Measurements from ENCODE around the gene MYMK.

DNA sequence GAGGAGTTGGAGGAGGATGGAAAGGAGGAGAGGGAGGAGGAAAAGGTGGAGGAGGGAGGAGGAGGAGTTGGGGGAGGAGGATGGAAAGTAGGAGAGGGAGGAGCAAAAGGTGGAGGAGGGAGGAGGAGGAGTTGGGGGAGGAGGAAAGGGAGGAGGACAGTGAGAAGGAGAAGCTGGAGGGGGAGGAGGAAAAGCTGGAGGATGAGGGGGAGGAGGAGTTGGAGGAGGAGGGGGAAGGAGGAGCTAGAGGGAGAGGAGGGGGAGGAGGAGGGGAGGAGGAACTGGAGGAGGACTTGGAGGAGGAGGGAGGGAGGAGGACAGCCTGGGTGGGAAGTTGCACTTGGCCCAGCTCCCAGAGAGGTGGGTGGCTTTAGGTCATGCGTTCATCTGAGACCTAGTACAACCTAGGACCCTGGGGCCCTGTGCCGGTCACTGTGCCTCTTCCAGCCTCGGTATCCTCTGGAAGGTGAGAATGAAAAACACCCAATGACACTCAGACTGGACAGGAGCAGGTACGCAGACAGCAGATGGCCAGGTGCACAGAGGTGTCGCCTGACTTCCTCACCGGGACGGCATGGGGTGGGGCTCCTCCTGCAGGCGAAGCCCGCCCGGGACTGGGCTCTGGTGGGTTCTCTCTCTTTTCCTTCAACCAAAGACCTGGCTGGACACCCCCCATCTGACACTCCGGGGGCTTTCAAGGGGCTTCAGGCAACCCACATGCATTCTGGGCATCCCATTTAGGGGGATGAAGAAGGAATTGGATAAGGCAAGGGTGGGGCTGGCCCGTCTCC, 33.7 kb downstream of the MYMK start:
- no peak for TF ChIP-seq EZH2 (IDR thresholded peaks at IDR 0.05; ENCODE audit: borderline replicate concordance)
- TF ChIP-seq, protein P1, sequence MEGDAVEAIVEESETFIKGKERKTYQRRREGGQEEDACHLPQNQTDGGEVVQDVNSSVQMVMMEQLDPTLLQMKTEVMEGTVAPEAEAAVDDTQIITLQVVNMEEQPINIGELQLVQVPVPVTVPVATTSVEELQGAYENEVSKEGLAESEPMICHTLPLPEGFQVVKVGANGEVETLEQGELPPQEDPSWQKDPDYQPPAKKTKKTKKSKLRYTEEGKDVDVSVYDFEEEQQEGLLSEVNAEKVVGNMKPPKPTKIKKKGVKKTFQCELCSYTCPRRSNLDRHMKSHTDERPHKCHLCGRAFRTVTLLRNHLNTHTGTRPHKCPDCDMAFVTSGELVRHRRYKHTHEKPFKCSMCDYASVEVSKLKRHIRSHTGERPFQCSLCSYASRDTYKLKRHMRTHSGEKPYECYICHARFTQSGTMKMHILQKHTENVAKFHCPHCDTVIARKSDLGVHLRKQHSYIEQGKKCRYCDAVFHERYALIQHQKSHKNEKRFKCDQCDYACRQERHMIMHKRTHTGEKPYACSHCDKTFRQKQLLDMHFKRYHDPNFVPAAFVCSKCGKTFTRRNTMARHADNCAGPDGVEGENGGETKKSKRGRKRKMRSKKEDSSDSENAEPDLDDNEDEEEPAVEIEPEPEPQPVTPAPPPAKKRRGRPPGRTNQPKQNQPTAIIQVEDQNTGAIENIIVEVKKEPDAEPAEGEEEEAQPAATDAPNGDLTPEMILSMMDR (IDR thresholded peaks at IDR 0.05; ENCODE audit: poor library complexity), result no peak
- no peak for TF ChIP-seq EZH2phosphoT487 (IDR thresholded peaks at IDR 0.05; ENCODE audit: low read depth, severe bottlenecking, unreplicated experiment)

Measured in hepatocyte (in vitro differentiated cells).